AG08395 (cell line): Measurements from ENCODE around the gene SPECC1L.
"Not testable (repeated sequence)": the region's sequence is repeated elsewhere in the genome, so short reads cannot be mapped to it uniquely, and the experiment has no call there.

Experiments used
- DNase-seq: peaks from one replicate; pipeline ENCODE4 v3.0.0; 2012; ENCODE audit warnings: mixed read lengths, low spot score

Gene SPECC1L

GRCh38 chr22:24287801-24288200, 17.2 kb downstream of the SPECC1L start:
- DNase-seq, result not testable (repeated sequence)

- peak; percentile 88 for DNase-seq
These were observed 18.5 kb downstream of the SPECC1L start for GRCh38 chr22:24289114-24289513.

GRCh38 chr22:24289741-24290163, 19.1 kb downstream of the SPECC1L start:
- DNase-seq, result no peak

- peak; percentile 43 for DNase-seq
These were observed 19.8 kb downstream of the SPECC1L start for GRCh38 chr22:24290459-24290858.

DNA sequence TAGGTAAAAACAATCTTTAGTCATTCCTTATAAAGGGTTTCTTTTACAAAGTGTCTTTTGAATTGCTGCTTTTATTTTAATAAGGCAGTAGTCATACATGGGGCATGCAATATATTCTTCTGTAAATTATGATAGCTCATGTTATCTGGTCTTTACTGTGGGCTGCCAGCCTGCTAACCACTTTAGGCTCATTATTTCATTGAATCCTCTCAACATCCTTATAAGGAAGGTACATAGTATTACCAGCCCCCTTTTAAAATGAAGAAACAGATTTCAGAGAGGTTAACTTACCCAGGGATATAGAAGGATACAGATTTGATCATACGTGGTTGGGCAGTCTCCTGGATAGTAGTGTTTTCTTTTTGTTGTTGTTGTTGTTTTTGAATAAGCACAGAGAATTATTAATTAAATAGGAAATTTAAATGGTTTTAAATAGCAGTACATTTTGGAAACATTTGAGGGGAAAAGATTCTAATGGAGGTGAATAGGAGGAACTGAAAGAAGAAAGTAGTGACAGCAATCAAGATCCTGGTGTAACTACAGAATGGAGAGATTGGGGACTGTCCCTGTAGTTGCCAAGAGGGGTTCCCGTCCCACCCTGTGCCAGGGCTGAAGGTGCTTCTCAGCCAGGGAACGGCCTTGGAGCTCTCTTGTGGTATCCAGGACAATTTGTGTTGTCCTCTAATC, 21.0 kb downstream of the SPECC1L start:
- no peak for DNase-seq

GRCh38 chr22:24292202-24292830, 21.7 kb downstream of the SPECC1L start:
- not testable (repeated sequence) for DNase-seq

- DNase-seq, result not testable (repeated sequence)
These were observed 24.3 kb downstream of the SPECC1L start for GRCh38 chr22:24294913-24295312.

DNA sequence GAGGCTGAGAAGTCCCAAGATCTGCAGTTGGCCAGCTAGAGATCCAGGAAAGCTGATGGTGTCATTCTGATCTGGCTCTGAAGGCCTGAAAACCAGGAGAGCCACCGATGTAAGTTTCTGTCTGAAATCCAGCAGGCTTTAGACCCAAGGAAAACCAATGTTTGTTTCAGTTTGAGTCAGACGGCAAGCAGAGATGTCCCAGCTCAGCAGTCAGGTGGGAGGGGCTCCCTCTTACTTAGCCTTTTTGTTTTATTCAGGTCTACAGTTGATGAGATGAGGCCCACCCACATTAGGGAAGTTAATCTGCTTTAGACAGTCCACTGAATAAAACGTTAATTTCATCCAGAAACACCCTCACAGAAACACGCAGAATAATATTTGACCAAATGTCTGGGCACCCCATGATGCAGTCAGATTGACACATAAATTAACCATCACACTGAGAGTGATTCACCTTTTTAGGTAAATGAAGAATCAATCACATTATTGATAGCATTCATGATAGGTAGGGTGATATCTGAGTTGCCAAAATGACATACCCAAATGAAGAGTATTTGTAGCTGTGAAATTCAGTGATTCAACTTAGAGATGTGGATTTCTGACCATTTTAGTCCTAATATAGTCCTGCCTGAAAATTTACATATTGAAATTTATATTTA, 28.0 kb downstream of the SPECC1L start:
- DNase-seq, result not testable (repeated sequence)

GRCh38 chr22:24300522-24300921, 29.9 kb downstream of the SPECC1L start:
- not testable (repeated sequence) for DNase-seq

GRCh38 chr22:24302591-24302990, 32.0 kb downstream of the SPECC1L start:
- DNase-seq, result no peak

DNA sequence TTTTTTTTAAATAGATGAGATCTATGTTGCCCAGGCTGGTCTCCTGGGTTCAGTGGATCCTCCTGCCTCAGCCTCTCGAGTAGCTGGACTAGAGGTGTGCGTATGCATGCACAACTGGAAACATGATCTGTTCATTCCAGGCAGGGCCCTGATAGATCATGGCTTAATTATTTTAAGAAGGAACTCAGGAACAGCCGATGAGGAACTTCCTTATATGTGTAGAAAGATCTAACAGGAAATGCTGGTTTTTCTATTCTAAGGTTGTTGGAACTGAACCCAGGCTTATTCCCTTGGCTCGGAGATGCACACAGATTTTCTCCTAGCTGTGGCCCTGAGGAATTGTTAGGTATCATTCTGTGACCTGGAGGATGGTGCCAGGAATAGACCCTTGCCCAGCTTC, 32.4 kb downstream of the SPECC1L start:
- DNase-seq, result no peak

DNA sequence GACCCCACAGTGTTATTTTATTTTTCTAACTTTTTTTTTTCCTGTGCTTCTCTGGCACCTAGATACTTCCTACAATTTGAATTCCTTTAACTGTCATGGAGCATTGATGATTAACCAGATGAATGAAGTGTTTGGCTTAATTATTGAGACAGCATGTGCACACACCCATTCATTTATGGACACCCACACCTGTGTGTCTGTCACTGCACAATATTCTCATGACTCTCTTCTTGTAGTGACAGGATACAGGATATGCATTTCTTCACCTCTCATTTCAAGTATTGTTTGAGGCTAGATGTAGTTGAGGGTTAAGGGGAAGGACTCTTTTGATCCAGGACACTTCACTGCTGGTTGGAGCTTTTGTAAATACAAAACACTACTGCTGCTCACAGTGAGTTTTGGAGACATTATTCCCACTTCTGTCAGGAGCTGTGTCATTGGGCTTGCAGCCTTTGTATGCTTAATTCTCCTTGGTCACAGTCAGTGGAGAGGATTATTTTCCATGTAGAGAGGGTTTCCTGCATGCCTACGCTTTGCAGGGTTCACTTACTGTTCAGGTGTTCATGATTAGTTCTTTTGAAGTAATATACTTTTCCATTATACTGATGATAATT, 33.5 kb downstream of the SPECC1L start:
- DNase-seq, result no peak

DNA sequence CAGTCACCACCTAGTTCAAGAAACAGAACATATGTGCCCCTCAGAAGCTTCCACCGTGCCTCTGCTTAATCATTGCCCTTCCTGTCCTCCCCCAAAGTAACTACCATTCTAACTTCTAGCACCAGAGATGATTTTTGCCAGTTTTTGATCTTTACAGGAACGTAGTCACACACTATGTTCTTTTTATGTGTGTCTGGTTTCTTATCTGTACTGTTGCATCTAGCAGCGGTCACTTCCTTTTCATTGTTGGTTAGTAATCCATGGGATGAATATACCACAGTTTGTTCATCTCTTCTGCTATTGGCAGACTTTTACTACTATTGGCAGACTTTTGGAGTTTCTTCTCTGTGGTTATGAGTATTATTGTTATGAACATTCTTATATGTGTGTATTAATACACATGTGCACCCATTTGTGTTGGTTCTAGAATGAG, 34.6 kb downstream of the SPECC1L start:
- no peak for DNase-seq

- no peak for DNase-seq
These were observed 40.3 kb downstream of the SPECC1L start for GRCh38 chr22:24310969-24311368.

DNA sequence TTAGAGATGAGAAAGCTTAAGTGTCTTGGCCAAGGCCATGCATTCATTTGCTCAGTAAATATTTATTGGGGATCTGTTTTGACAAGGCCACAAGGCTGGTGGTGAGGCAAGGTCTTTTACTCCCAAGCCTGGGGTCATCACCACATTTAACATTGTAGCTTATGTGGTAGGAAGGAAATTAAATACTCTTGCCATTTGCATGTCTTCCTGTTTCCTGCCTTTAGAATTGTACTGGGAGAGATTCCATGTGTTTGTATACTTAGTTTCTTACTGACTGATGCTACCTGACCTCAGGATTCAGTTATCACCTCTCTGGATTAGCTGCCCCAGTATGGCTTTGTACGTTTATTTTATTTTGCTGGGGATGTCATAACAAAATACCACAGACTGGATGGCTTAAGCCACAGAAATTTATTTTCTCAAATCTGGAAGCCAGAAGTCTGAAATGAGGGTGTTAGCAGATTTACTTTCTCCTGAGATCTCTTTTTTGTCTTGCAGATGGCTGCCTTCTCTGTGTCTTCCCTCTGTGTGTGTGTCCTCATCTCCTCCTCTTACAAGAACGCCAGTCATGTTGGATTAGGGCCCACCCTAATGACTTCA, 44.8 kb downstream of the SPECC1L start:
- DNase-seq, result no peak

DNA sequence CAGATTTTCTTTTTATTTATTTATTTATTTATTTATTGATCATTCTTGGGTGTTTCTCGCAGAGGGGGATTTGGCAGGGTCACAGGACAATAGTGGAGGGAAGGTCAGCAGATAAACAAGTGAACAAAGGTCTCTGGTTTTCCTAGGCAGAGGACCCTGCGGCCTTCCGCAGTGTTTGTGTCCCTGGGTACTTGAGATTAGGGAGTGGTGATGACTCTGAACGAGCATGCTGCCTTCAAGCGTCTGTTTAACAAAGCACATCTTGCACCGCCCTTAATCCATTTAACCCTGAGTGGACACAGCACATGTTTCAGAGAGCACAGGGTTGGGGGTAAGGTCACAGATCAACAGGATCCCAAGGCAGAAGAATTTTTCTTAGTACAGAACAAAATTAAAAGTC, 45.6 kb downstream of the SPECC1L start:
- DNase-seq, result not testable (repeated sequence)

- DNase-seq, result not testable (repeated sequence)
These were observed 46.9 kb downstream of the SPECC1L start for GRCh38 chr22:24317511-24317910.

- no peak for DNase-seq
These were observed 48.8 kb downstream of the SPECC1L start for GRCh38 chr22:24319451-24319850.

- no peak for DNase-seq
These were observed 51.4 kb downstream of the SPECC1L start for GRCh38 chr22:24321999-24322398.

DNA sequence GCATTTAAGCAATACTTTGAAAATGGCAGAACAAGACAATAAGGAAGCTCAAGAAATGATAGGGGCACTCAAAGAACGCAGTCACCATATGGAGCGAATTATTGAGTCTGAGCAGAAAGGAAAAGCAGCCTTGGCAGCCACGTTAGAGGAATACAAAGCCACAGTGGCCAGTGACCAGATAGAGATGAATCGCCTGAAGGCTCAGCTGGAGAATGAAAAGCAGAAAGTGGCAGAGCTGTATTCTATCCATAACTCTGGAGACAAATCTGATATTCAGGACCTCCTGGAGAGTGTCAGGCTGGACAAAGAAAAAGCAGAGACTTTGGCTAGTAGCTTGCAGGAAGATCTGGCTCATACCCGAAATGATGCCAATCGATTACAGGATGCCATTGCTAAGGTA, 51.9 kb downstream of the SPECC1L start:
- DNase-seq, result peak; percentile 50

DNA sequence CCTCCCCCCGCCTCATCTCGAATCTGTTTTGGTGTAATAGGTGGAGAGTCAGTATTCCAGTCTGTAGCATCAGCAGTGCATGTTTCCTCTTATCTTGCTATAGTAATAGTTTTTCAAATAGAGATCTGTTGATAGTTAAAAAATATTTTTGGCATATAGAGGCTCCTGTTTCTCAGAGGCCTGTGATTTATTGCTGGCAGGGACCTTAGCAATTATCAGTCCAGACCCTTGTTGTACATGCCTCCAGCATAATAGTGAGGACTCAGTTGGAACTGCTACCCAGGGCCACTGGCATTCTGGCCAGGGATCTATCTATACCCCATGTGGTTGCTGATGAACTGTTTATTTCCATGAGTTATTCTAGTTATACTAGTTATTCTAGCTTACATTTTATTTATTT, 52.6 kb downstream of the SPECC1L start:
- DNase-seq, result no peak

DNA sequence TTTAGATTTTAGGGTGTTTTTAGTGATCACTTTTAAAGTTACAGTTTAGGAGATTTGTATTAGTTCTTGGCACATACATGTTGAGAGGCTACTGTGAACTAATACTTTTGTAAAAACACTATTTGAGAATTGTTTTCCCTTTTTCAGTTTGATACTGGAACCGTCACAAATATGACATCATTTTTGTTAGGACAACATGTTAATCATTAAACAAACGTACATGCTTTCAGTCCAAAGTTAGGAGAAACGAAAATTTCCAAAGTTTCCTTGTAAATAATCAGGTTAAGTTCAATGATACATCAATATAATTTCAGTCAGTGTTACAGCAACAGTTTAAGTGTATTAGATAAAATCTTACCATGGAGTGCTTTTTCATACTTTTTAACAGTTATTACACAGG, 53.1 kb downstream of the SPECC1L start:
- DNase-seq, result no peak
